Measurements from ENCODE around the gene GAST.

DNA sequence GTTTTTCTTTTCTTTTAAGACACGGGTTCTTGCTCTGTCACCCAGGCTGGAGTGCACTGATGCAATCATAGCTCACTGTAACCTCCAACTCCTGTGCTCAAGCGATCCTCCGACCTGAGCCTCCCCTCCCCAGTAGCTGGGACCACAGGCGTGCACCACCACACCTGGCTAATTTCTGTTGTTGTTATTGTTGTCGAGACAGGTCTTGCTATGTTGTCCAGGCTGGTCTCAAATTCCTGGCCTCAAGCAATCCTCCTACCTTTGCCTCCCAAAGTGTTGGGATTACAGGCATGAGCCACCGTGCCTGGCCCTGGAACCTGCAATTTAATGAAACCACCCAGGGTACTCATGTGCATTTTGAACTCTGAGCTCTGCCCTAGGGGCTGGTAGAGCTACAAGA, 50.3 kb downstream of the GAST start:
- TF ChIP-seq, protein P1, sequence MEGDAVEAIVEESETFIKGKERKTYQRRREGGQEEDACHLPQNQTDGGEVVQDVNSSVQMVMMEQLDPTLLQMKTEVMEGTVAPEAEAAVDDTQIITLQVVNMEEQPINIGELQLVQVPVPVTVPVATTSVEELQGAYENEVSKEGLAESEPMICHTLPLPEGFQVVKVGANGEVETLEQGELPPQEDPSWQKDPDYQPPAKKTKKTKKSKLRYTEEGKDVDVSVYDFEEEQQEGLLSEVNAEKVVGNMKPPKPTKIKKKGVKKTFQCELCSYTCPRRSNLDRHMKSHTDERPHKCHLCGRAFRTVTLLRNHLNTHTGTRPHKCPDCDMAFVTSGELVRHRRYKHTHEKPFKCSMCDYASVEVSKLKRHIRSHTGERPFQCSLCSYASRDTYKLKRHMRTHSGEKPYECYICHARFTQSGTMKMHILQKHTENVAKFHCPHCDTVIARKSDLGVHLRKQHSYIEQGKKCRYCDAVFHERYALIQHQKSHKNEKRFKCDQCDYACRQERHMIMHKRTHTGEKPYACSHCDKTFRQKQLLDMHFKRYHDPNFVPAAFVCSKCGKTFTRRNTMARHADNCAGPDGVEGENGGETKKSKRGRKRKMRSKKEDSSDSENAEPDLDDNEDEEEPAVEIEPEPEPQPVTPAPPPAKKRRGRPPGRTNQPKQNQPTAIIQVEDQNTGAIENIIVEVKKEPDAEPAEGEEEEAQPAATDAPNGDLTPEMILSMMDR (IDR thresholded peaks at IDR 0.05): no peak
- TF ChIP-seq POLR2A (IDR thresholded peaks at IDR 0.05): no peak
